ENCODE measurements around the gene KCNJ6. TPM values are rescaled to one million over a fixed set of nuclear protein-coding genes. Genes with fewer than 3 reads are reported as not detected.
"Not testable (repeated sequence)": the region's sequence is repeated elsewhere in the genome, so short reads cannot be mapped to it uniquely, and the experiment has no call there.

The KCNJ6 gene
- total RNA-seq, 1 donor from 2014 or later = not detected

DNA sequence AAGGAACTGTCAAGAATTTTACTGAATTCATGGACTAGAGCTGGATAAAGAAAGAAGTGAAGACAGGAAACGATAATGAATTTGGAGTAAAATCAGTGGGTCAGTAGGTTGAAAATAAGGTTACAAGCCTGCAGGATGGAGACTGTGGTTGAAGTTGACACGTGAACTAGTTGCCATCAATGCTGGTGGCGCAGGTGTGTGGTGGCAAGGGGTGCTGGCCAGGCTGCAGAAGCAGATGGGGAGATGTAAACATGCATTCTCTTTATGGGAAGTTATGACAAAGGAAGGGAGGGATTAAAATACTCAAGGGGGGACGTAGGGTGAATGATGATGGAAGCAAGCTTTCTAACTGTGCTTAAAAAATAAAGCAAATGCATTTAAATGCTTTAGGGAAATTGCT, 263.1 kb downstream of the KCNJ6 start:
- DNase-seq (ENCODE audit: low read depth in 2 of 2) = no peak

DNA sequence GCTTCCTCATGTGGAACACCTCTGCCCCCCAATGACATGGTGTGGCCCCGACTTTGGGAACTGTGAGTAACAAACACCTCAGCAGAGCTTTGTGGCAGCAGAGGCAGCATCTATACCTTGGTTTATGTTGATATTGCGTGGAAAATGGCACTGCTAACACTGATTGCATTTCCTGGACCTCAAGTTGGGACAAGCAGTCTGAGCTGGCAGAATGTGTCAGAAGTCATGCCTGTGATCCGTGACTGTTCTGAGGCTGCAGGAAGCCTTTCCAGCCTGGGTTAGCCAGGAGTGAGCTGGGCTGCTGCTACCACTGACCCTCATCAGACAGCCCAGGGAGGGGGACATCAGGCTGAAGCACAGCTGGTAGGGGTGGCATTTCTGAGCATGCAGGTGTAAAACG, 268.5 kb downstream of the KCNJ6 start:
- DNase-seq (ENCODE audit: low read depth in 2 of 2) = peak in 1 of 2 donors; percentile 33

DNA sequence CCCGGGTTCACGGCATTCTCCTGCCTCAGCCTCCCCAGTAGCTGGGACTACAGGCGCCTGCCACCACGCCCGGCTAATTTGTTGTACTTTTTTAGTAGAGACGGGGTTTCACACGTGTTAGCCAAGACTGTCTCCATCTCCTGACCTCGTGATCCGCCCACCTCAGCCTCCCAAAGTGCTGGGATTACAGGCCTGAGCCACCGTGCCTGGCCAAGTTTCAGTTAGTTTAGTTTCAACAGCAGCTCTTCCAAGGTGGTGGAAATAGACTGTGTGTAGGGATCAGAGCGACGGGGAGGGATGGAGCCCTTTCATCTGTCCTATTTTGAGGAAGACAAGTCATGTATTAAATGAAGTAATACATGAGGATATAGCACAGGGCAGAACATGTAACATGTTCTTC, 269.5 kb downstream of the KCNJ6 start:
- DNase-seq (ENCODE audit: low read depth in 2 of 2) = not testable (repeated sequence)

DNA sequence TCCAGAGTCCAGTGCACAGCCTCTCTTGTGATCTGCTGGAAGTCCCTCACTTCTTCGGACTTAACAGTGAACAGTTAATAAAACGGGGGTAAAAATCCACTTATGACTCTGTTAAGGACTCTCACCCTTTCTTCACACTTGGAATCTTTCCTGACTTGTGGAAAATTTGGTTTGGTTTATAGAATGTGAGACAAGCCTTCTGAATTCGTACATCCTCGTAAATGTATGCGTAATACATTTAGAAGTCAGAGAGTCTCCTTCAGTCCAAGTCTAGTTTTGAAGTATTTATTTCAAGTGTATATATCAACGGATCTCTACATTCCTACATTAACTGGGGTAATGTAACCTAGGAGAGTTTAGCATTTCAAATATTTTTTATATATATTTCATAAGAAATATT, 270.4 kb downstream of the KCNJ6 start:
- no peak for DNase-seq (ENCODE audit: low read depth in 2 of 2)

DNA sequence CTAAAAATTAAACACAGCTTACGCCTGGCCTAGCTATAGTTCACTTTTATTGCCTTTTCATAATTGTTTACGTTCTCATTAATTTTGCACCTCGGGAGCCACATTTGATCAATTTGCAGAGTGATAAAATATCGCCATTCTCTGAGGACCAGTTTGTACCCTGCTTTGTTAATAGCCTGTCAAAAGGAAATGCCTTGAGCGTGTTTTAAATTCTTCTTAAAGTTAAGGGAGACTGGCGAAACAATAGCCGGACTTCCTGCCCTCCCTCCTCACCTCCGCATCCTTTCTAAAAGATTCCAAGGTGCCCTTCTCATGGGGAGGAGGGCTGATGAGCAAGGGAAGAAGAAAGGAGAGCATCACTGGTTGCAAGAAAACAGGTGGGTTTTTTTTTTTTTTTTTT, 271.6 kb downstream of the KCNJ6 start:
- peak in 1 of 2 donors; percentile 80 for DNase-seq (ENCODE audit: low read depth in 2 of 2)

DNA sequence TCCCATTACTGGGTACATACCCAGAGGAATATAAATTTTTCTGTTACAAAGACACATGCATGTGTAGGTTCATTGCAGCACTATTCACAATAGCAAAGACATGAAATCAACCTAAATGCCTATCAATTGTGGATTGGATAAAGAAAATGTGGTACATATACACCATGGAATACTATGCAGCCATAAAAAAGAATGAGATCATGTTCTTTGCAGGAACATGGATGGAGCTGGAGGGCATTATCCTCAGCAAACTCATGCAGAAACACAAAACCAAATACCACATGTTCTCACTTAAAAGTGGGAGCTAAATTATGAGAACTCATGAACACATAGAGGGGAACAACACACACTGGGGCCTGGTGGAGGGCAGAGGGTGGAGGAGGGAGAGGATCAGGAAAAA, 272.4 kb downstream of the KCNJ6 start:
- not testable (repeated sequence) for DNase-seq (ENCODE audit: low read depth in 2 of 2)

DNA sequence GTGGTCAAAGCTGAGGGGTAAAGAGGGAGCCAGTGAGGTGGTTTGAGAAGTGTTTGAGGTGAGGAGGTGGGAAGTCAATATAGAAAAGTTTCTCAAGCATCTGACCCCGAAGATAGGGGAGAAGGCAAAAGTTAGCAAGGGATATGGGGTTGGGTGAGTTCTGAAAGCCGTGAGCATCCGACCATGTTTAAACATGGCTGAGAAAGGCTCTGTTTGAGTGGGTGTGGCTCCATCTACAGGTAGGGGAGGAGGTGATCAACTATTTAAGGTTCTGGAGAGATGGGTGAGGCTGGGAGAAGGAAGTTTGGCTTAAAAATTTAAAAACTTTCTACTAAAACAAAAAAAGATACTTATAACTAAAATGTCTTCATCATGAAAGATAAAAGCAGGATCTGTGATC, 273.8 kb downstream of the KCNJ6 start:
- DNase-seq (ENCODE audit: low read depth in 2 of 2) = no peak

DNA sequence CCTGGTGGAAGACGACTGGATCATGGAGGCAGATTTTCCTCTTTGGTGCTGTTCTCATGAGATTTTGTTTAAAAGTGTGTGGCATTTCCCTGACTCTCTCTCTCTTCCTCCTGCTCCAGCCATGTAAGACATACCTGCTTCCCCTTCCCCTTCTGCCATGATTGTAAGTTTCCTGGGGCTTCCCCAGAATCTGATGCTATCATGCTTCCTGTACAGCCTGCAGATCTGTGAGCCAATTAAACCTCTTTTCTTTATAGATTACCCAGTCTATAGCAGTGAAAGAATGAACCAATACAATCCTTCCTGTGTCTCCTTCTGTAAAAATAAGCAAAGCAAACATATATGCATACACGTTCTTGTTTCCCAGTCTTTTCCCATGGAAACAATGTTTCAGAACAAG, 276.5 kb downstream of the KCNJ6 start:
- peak in 1 of 2 donors; percentile 60 for DNase-seq (ENCODE audit: low read depth in 2 of 2)

DNA sequence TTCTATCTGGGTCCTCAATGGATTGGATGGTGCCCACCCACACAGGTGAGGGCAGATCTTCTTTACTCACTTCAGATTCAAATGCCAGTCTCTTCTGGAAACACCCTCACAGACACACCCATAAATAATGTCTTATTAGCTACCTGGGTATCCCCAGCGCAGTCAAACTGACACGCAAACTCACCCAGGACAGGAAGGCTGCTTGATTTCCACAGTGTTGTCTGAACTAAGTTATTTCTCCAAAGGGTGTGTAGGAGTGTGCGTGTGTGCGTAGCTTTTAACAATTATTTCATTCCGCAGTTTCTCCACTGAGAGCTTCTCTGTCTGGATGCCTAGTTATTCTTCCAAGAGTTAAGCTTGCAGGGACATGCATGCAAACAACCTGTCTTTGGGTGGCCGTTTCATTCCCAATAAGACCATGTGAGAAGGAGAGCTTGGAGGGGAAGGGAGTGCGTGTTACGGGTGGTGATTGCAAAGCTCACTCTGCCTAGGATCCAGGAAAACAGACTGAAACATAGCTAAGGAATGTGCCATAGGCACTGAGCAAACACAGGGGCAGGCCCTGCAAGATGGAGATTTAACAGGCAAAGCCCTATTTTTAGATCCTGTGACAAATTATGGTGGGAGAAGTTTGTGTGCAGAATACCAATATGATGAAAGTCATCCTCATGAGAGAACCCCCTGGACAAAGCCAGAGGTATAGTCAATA, 280.0 kb downstream of the KCNJ6 start:
- peak in 1 of 2 donors; percentile 77 for DNase-seq (ENCODE audit: low read depth in 2 of 2)

DNA sequence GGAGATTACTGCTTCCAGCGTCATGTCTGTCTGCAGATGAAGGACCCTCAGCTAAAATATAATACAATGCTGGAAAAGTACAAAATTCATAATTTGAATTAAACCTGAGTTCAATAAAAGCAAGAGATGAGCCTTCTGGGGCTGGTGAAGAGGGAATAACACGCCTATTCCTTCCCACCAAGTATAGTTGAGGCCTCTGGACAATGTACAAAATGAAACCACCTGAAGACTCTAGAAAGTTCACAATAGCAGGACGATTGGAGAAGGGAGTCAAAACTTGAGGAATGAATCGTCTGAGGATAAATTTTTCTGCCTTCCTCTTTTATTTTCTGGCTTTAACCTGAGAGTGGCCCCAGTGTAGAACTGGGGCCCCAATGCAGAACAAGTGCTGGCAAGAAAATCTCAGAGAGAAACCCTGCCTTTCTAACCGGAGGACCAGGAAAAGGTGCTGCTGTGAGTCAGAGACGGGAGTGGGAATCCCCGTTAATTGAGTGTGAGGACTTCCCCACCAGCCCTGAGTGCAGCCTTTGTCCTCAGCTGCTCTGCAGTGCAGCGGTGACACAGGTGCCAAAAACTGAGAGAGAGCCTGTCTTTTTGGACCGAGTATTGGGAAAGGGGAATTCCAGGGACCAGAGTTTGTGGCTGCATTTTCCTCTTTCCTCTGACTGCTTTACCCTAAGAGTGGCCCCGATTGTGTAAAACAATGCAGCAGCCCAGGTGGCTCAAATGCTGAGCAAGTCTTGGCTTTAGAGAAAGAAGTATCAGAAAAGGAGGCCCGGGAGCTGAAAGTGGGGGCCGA, 284.7 kb downstream of the KCNJ6 start:
- peak; percentile 70 to 90 for DNase-seq (ENCODE audit: low read depth in 2 of 2)

DNA sequence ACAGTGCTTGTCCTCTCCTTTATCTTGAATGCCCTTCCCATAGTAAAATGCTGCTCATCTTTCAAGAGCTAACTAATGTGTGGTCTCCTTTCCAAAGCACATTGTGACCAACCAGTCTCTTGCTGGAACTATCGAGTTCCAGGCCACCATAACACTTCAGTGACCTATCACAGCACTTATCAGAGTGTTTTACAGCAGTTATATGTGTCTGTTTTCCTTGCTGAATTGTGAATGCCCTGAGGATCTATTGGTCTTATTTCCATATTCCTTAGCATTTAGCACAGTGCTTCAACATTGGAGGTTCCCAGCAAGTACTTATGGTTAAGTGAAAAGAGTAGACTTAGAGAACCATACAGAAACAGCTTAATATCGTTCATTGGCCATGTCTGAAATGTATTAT, 285.4 kb downstream of the KCNJ6 start:
- no peak for DNase-seq (ENCODE audit: low read depth in 2 of 2)

DNA sequence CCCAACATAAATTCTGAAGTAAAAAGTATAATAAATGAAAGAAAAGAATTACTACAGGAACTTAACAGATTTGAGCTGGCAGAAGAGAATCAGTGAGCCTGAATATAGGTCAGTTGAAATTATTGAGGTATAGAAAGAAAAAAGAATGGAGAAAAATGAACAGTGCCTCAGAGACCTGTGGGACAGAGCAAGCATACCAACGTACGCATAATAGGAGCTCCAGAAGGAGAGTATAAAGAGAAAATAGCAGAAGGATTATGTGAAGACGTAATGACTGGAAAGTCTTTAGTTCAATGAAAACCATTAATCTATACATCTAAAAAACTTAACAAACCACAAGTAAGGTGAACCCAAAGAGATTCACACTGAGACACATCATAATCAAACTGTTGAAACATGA, 287.9 kb downstream of the KCNJ6 start:
- no peak for DNase-seq (ENCODE audit: low read depth in 2 of 2)

DNA sequence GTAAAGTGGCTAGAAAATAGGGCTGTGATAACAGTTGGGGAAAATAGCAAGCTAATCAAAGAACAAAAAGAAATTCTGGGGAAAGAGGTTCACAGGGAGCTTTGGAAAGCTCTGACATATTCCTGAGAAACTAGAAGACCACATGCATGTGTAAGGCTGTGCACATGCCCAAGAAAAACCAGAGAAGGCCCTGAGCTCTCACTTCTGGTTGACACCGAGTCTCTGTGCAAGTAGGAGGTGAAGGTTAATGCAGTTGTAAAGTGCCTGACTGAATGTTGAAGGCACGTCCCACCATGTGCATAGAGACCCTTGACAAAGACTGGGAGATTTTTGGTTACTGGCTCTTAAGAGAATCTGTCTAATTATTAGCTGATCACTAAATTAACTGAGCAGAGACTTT, 288.7 kb downstream of the KCNJ6 start:
- no peak for DNase-seq (ENCODE audit: low read depth in 2 of 2)

DNA sequence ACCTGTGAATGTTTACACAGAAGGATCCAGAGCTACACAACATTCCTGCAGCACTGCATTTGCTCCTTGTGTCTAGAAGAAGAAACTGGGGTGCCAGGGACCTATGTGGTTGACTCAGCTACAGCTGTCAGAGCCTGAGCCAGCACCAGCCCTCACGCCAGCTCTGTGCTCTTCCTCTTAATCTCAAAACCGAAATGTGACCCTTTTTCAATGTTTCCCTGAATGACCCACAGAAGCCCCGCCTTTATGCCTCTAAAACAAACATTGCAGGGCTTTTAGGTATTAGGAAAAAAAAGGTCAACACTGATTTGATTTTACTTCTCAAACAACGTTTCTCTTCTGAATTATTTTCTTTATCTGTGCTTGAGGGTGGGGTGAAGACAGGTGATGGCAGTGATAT, 289.2 kb downstream of the KCNJ6 start:
- DNase-seq (ENCODE audit: low read depth in 2 of 2) = peak in 1 of 2 donors; percentile 15

DNA sequence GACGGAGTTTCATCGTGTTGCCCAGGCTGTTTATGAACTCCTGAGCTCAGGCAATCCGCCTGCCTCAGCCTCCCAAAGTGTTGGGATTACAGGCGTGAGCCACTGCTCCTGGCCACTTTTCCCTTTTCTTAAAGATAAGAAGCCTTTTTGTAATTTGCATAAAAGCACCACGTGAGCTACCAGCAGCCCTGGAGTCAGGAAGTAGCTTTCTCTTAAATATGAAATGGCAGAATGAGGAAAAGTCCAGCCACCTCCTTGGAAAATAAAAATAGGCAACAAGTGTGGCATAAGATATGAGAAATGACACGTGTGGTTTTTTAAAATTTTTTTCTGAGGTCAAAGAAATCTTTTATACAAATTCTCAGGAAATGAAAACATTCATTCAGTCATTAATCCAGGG, 289.9 kb downstream of the KCNJ6 start:
- no peak for DNase-seq (ENCODE audit: low read depth in 2 of 2)

DNA sequence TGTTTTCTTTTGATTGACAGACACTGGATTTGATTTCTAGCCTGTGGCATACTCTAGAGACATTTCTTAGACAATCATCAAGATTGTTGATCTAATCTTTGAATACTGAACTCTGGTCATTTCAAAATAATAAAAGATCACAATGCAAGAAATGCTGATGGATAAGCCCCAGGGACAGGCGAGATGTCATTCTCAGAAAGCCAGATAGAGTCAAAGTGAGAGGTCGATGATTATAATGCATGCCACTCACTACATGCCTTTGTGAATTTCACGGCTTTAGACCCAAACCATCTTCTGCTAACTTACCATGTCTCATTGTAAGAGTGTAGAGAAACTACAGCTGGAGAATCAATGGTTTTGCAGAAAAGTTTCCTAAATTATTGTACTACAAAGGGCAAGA, 292.6 kb downstream of the KCNJ6 start:
- no peak for DNase-seq (ENCODE audit: low read depth in 2 of 2)

DNA sequence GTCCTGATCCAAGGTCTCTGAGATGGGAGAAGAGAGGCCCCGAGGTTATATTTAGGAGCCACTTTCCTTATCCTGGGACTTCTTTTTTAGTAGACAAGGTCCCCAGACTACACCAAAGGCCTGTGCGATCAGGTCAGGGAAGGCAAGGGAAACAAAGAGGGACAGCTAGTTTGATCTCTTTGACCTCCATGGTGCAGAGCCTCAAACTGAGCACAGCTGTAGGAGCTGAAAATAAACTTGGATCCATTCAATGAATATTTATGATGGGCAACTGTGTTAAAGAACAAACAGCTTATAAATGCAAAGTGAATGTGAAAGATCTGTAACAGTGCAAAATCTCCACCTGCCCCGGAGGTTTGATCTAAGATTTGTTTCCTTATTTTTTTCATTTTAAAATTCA, 293.1 kb downstream of the KCNJ6 start:
- no peak for DNase-seq (ENCODE audit: low read depth in 2 of 2)

DNA sequence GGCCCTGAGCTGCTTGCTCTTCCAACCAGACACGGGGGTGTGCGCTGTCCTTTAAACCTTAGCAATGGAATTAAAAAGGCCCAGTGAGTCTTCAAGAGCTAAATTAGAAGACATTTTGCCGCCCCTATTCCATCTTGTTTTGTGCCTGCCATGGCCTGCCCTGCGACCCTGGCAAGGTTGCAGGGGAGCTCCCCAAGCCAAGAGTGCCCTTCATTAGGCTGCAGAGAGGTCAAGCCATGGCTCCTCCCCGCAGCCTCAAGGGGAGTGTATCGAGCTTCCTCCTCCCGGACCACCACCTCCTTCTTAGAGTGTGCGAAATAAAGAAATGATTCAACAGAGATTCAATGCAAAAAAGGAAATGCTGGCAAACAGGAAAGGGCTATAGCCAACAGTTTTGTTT, 293.5 kb downstream of the KCNJ6 start:
- DNase-seq (ENCODE audit: low read depth in 2 of 2) = peak in 1 of 2 donors; percentile 42

DNA sequence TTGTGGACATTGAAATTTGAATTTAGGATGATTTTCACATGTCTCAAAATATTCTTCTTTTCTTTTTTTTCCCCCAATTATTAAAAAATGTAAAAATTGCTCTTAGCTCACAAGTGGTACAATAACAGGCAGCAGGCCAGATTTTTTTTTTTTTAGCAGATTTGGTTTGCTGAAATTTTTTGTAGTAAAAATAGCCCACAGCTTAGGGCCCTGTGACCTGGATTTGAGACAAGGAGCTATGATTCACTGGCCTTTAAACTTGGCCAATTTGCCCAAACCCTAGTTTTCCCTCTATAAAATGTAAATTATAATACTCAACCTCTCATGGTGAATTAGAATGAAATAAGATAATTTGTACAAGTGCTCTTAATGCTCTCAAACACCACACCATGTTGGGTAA, 295.9 kb downstream of the KCNJ6 start:
- DNase-seq (ENCODE audit: low read depth in 2 of 2) = no peak

DNA sequence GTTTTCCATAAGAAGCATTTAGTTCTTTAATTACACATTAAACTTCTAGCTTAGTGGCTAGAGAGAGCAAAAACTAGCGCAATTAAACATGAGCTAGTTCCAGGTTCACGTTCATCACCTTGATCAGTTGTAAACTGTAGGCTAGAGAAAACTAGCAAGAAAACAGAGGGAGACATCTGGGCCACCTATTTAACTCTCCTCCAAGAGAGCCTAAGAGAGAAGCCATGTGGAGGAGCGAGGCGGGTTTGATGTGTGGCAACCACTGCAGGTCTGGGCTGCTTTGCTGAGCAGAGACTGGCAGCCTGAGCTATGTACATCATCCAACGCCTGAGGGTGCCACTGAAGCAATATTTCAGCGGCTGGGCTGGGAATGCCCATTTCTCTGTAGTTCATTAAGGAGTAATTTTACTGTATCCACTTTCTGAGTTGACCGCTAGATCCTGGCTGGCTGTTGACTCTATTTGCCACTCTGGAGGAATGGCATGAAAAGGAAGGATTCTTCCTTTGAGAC, 296.7 kb downstream of the KCNJ6 start:
- DNase-seq (ENCODE audit: low read depth in 2 of 2) = no peak

DNA sequence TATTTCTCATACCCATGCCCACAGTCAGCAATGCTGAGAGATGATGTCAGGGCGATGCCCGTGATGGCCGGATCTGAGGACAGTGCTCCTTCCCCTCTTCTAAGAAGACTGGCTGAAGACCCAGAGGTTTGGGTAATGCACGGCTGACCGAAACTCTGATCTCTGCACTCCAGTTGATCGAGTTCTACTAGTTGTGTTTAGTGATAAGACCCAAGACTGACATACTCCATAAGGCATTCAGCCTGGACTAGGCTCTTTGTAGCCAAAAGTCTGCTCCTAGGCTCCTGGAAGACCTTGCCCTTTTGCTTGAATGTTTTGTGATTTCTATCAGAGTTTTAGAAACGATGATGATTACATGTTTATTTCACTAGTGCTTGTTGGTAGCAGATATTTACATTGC, 298.2 kb downstream of the KCNJ6 start:
- DNase-seq (ENCODE audit: low read depth in 2 of 2) = no peak

DNA sequence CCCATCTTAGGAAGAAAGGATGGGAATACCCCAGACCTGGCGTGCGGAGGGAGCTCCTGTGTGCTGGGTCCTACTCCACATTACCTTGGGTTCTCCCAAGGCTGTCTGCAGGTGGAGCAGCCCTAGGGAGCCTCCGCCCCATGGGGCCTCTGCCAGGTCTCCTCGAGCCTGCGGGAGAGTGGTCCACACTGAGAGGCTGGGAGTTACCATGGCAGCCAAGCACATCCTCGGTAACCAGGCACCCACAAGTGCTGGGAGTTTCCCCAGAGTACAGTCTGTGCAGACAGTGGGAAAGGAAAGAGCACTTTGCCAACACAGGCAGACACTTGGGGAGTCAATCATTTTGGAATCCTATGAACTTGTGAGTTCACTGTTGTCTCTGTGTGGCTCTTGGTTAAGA, 300.3 kb downstream of the KCNJ6 start:
- no peak for DNase-seq (ENCODE audit: low read depth in 2 of 2)

DNA sequence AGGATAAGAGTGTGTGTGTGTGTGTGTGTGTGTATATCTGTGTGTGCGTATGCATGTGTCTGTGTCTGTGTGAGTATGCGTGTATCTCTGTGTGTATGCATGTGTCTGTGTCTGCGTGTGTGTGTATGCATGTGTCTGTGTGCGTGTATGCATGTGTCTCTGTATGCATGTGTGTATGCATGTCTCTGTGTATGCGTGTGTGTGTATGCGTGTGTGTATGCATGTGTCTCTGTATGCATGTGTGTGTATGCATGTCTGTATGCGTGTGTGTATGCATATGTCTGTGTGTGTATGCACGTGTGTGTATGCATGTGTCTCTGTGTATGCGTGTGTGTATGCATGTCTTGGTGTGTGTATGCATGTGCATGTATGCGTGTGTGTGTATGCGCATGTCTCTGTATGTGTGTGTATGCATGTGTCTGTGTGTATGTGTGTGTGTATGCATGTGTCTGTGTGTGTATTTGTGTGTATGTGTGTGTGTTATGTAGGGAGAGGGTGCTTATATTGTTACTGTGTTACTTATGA, 301.8 kb downstream of the KCNJ6 start:
- DNase-seq (ENCODE audit: low read depth in 2 of 2) = no peak
